Limb (tissue), 2 donors: ENCODE data around the gene STMN3.
"Not testable (repeated sequence)": the region's sequence is repeated elsewhere in the genome, so short reads cannot be mapped to it uniquely, and the experiment has no call there.

Experiments
- DNase-seq, 2 donors: peaks; one replicate each; pipeline ENCODE4 v3.0.0-alpha.2; 2016; ENCODE audit errors: extremely low spot score in 2 of 2

STMN3 gene

GRCh38 chr20:63657937-63658748 lies 4.9 kb upstream of the STMN3 start, which contains the start of gene RTEL1:
Gene RTEL1 (plus strand): TSS chr20:63658312. CDS start chr20:63659403, 1,091 bp downstream.
- peak; percentile 93 to 96 for DNase-seq

GRCh38 chr20:63657260-63657936 lies 4.2 kb upstream of the STMN3 start:
- no peak for DNase-seq

- DNase-seq = no peak
These were observed 3.2 kb upstream of the STMN3 start for GRCh38 chr20:63656451-63656850.

DNA sequence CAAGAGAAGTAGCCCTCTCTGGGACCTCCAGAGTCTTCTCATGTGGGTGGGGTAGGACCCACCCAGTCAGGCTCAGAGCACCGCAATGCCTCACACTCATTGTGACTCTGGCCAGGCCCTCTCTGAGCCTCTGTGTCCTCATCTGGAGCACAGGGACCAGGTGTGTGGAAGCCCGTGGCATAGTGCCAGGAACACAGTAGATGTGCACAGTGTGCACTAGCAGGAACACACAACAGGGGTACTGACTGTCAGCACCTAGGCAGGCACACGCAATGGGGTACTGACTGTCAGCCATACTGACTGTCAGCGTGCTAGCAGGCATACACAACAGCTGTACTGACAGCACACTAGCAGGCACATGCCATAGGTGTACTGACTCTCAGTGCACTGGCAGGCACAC lies 2.0 kb upstream of the STMN3 start:
- DNase-seq = no peak

GRCh38 chr20:63653974-63654668 lies 897 bp upstream of the STMN3 start:
- no peak for DNase-seq

GRCh38 chr20:63652192-63652980 lies 838 bp downstream of the STMN3 start:
- DNase-seq = peak in 1 of 2 donors; percentile 73

DNA sequence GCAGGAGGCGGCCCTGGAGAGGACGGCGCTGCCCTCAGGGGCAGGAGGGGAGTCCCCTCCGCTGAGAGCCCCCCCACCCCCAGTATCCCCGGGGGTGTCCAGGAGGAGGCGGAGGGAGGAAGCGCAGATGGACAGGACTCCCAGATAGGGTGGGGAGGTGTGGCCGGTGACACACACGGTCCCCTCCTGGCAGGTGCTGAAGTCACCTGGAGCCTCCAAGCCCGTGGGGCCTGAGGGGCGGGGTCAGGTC lies 1.4 kb downstream of the STMN3 start:
- DNase-seq = no peak

- DNase-seq = not testable (repeated sequence)
These were observed 2.7 kb downstream of the STMN3 start for GRCh38 chr20:63650486-63650885.

GRCh38 chr20:63648895-63649589 lies 4.2 kb downstream of the STMN3 start:
- no peak for DNase-seq

- DNase-seq = no peak
These were observed 5.0 kb downstream of the STMN3 start for GRCh38 chr20:63648190-63648589.

- no peak for DNase-seq
These were observed 8.0 kb downstream of the STMN3 start for GRCh38 chr20:63645218-63645617.

DNA sequence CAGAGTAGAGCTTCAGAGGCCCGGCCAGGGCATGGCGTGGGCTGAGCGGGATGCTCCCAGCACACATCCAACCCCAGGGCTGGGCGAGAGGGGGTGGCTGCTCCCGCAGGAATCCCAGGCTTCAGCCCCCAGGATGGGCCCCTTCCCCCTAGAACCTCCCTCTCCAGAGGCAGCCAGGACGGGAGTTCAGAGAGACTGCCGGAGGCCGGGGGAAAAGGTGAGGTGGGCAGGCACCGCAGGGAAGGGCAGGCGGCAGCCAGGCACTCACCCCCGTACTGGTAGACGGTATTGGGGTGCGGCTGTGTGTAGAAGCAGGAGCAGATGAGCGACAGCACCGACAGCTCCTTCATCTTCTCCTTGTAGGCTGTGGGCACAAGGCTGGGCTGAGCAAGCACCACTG lies 9.3 kb downstream of the STMN3 start:
- DNase-seq = no peak

- no peak for DNase-seq
These were observed 9.7 kb downstream of the STMN3 start for GRCh38 chr20:63643499-63643898.

- DNase-seq = peak in 1 of 2 donors; percentile 57
These were observed 10.5 kb downstream of the STMN3 start for GRCh38 chr20:63642527-63643247.

DNA sequence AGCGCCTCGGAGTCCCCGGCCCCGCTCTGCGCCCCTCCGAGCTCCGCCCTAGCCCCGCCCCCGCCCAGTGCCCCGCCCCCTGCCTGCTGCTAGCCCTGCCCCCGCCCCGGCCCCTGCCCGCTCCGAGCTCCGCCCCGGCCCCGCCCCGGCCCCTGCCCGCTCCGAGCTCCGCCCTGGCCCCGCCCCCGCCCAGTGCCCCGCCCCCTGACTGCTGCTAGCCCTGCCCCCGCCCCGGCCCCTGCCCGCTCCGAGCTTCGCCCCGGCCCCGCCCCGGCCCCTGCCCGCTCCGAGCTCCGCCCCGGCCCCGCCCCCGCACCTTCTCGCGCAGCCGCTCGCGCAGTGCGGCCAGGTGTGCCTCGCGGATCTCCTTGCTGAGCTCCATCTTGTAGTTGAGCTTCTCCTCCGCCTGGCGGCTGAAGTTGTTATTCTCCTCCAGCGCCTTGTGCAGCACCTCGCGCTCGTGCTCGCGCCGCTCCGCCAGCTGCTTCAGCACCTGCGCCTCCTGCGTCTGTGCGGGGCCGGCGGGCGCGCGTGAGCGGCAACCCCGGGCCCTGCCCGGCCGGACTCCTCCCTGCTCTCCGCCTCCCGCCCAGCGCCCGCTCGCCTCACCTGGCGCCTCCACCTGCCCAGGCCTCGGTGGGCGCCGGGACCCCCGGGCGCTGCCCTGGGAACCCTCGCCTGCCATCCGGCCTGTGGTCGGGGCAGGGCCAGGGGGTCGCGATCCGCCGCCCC lies 11.3 kb downstream of the STMN3 start:
- peak; percentile 77 to 99 for DNase-seq

DNA sequence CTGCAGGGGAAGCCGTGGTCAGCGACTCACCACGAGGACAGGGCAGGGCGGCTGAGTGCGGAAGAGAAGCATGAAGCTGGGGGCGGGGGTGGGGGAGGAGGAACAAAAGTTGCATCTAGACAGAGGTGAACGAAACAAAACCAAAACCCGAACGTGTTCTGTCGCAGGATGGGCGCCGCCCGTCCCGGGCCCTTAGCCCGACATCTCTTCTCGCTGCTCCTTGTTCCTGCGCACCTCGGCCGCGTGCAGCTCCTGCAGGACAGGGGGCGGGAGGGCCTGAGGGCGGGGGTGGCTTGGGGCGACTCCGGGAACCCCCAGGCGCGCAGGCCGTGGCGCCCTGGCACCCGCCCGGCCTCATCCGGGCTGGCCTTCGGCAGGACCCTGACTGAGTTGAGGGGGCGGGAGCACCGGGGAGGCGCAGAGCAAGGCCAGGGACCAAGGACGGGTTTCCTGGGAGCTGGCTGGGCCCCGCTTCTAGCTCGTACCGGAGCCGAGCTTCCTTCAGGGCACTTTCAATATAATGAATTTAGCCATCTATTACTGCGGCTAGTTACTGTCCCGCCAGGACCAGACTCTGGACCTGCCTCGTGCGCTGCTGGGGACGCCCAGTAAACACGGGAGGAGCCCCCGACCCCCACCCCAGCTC lies 12.0 kb downstream of the STMN3 start:
- no peak for DNase-seq

DNA sequence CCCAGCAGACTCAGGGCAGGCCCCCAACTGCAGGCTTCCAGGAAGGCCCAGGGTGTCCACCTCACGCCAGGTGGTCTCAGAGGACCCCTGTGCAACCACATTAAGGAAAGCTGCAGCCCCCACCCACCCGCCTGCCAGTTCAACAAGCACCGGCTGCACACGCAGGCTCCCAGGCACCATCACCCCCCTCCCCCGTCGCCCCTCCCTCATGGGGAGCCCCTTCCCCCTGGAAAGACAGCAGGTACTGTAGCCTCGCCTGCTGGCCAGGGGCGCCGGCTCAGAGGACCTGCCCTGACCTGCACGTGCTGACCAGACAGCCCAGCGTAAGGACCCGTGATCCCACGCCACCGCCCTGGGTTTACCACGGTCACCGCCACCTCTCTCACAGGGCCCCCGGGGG lies 12.5 kb downstream of the STMN3 start:
- not testable (repeated sequence) for DNase-seq

GRCh38 chr20:63640086-63640485 lies 13.1 kb downstream of the STMN3 start:
- no peak for DNase-seq
